HG03571 (cell line): Measurements from ENCODE around the gene NDUFA5.
"Not testable (repeated sequence)": the region's sequence is repeated elsewhere in the genome, so short reads cannot be mapped to it uniquely, and the experiment has no call there.

Source experiments
- ATAC-seq: cut with Tn5 transposase; IDR thresholded peaks from one replicate; pipeline ENCODE4 v1.9.1; 2021; ENCODE audit not compliant: unreplicated experiment

NDUFA5 gene

GRCh38 chr7:123558289-123558874 lies 764 bp upstream of the NDUFA5 start:
- ATAC-seq = peak; percentile 0

GRCh38 chr7:123557016-123557397 lies 611 bp downstream of the NDUFA5 start:
- no peak for ATAC-seq

GRCh38 chr7:123555484-123555883 lies 2.1 kb downstream of the NDUFA5 start:
- ATAC-seq = no peak

- no peak for ATAC-seq
Observed at GRCh38 chr7:123553159-123553558, 4.5 kb downstream of the NDUFA5 start.

- no peak for ATAC-seq
Observed at GRCh38 chr7:123552641-123553040, 5.0 kb downstream of the NDUFA5 start.

- ATAC-seq = not testable (repeated sequence)
Observed at GRCh38 chr7:123552134-123552533, 5.5 kb downstream of the NDUFA5 start.

- no peak for ATAC-seq
Observed at GRCh38 chr7:123548406-123548805, 9.2 kb downstream of the NDUFA5 start.

- ATAC-seq = no peak
Observed at GRCh38 chr7:123539871-123540270, 17.7 kb downstream of the NDUFA5 start.

GRCh38 chr7:123538897-123539296 lies 18.7 kb downstream of the NDUFA5 start:
- ATAC-seq = no peak

GRCh38 chr7:123538189-123538714 lies 19.4 kb downstream of the NDUFA5 start:
- ATAC-seq = no peak

- ATAC-seq = no peak
Observed at GRCh38 chr7:123537026-123537642, 20.5 kb downstream of the NDUFA5 start.

GRCh38 chr7:123535517-123535916 lies 22.1 kb downstream of the NDUFA5 start:
- ATAC-seq = no peak

GRCh38 chr7:123534383-123535260 lies 23.0 kb downstream of the NDUFA5 start, which contains the start of gene IQUB:
Gene IQUB, minus strand, starts transcription at chr7:123534595. Its CDS starts 22,255 bp downstream, at chr7:123512340.
- peak; percentile 76 for ATAC-seq

GRCh38 chr7:123533929-123534382 lies 23.7 kb downstream of the NDUFA5 start:
- ATAC-seq = peak; percentile 6

GRCh38 chr7:123533553-123533917 lies 24.1 kb downstream of the NDUFA5 start:
- ATAC-seq = no peak

- ATAC-seq = peak; percentile 31
Observed at GRCh38 chr7:123532788-123533552, 24.6 kb downstream of the NDUFA5 start.

GRCh38 chr7:123532343-123532742 lies 25.3 kb downstream of the NDUFA5 start:
- ATAC-seq = not testable (repeated sequence)

- ATAC-seq = not testable (repeated sequence)
Observed at GRCh38 chr7:123530035-123530591, 27.5 kb downstream of the NDUFA5 start.

- no peak for ATAC-seq
Observed at GRCh38 chr7:123528265-123528664, 29.4 kb downstream of the NDUFA5 start.

GRCh38 chr7:123527712-123528225 lies 29.8 kb downstream of the NDUFA5 start:
- not testable (repeated sequence) for ATAC-seq
